LNCAP (cell line): ENCODE measurements around the gene REV3L.

ENCODE experiments used
- TF ChIP-seq, protein P1 (sequence below): fragments of 450-650 bp; IDR thresholded peaks from 2 replicates; pipeline ENCODE4 v1.5.1; 2017; ENCODE audit warnings: mild to moderate bottlenecking

The REV3L gene

DNA sequence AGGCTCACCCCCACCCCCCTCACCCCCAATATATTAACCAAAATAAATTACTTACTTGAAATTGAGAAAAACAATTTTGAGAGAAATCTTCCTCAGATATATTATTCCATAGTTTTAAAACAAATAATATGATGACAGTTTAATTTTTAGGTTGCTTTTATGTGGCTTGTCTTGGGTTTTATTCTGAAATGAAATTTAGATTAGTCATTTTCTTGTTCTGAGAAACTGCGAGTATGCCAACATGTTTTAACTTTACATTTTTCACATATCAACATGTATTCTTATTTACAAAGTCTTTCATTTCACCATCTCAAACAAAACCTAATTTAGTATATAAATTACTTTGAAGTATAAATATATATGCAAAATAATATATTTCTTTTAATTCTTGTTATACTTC is 11.1 kb downstream of the REV3L start:
- TF ChIP-seq, protein P1, sequence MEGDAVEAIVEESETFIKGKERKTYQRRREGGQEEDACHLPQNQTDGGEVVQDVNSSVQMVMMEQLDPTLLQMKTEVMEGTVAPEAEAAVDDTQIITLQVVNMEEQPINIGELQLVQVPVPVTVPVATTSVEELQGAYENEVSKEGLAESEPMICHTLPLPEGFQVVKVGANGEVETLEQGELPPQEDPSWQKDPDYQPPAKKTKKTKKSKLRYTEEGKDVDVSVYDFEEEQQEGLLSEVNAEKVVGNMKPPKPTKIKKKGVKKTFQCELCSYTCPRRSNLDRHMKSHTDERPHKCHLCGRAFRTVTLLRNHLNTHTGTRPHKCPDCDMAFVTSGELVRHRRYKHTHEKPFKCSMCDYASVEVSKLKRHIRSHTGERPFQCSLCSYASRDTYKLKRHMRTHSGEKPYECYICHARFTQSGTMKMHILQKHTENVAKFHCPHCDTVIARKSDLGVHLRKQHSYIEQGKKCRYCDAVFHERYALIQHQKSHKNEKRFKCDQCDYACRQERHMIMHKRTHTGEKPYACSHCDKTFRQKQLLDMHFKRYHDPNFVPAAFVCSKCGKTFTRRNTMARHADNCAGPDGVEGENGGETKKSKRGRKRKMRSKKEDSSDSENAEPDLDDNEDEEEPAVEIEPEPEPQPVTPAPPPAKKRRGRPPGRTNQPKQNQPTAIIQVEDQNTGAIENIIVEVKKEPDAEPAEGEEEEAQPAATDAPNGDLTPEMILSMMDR, result no peak

DNA sequence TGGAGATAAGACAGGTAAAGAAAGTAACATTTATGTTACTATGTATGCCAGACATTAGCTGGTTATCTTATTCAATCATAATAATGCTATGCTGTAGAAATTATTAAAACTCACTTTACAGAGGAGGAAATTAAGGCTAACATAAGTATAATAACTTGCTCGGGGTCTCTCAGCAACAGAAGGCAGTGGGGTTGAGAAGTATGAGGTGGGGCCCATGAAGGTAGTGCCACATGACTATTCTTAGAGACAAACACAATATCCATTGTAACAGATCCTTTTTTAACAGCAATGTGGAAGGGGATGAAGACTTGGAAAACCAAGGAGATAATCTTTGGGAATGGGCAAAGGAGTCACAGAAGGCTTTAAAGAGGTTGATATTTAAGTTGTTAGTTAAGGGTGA is 11.5 kb downstream of the REV3L start:
- TF ChIP-seq, protein P1, result no peak

DNA sequence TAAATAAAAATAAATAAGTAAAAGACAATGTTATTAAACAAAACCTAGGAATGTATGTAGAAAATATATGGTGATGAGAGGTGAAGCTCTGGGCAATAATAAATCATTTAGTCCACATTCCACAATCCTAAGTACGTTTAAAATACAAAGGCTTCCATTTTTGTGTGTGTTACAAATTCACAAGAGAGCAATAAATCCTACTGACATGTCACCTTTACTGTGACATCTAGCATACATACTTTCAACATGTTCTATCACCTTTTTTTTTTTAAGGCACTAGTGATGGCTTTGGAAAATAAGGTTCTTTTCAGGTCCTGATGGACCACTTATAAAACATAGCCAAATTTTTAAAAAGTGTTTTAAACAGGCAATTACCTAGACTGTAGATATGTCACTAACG is 12.0 kb downstream of the REV3L start:
- TF ChIP-seq, protein P1, result no peak

DNA sequence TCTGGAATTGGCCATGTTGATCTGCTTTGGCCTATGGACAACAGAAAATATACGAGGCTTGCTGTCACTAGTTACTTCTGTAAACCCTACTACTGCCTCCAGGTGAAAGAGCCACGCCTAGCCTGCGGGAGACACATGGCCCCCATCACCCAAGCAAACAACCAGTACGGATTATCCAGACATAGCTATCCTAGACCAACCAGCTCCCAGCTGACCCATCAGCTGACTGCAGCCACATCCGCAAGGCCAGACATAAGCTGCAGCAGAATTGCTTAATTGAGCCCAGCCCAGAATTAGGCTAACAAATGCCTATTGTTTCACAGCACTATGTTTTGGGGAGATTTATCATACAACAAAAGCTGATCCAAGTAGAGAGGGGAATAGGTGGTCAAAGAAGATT is 13.5 kb downstream of the REV3L start:
- TF ChIP-seq, protein P1, result no peak

DNA sequence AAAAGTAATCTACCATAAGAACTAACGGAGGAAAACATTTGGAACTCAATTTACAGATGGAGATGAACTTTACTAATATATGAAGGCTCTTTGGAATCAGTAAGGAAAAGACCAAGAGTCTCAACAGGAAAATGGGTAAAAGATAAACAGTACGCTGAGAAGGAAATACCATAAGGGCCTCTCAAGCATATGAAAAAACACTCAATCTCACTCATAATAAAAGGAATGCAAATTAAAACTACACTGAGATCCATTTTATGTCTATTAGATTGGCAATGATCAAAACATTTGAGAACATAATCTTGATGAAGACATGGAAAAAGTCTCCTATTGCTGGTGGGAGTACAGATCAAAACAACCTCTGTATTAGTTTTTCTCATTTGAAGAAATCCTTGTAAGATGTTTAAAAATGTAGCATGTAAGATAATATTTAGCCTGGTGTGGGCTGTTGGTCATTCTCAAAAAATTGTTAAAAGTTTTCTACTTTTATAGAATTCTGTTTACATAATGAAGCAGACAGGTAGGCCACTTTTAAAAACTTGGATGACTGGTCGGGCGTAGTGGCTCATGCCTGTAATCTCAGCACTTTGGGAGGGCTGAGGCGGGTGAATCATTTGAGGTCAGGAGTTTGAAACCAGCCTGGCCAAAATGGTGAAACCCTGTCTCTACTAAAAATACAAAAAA is 14.5 kb downstream of the REV3L start:
- TF ChIP-seq, protein P1, result no peak

DNA sequence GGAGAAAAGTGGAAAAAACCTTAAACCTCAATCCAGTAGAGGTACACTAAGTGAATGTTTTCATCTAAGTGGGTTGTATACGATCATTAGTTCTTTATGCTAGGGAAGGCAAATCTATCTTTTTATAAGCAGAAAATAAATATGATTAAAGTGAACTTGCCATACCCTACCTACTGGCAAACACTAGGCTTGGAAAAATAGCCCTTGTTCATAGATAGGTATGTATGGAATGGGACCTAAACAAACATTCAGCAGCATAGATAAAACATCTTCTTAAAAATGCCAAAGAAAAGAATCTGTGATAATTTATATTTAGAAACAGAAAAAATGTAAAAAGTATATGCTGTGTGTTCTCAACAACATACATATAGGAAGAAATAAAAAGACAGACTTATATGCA is 18.8 kb downstream of the REV3L start:
- TF ChIP-seq, protein P1, result no peak

DNA sequence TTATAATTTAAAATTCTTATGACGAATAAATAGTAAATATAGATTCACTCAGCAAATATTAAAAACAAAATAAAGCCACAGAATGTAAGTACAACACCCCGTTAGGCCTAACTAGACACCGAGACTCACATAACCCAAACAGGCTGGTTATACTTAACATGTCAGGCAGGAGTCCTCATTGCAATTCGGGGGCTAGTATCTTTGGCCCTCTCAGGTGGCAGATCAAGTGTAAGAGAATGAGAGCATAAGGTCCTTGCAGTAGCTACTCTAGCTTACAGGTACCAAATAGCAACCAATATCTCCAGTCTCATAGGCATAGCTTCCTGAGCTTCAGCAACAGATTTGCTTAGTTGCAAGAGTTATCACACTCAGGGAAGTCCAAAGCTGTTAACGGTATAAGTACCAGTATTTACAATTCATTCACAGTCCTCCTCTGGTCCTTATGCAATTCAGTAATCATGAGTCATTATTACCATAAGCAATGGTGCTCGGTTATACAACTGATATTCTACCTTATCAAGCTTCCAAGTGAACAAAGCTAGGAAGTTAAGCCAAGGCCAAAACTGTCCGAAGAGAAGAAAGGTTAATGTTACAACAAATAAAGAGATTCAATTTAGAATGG is 20.1 kb downstream of the REV3L start:
- TF ChIP-seq, protein P1, result no peak
